Loucy (cell line): ENCODE measurements around the gene MARCO.

ENCODE experiments used
- H2AFZ ChIP-seq: fragments of 200-600 bp; sonication (generic); 2 replicates; pipeline ENCODE4 v1.6.0; 2016; ENCODE audit warnings: antibody characterized with exemption, mild to moderate bottlenecking, low read length, moderate library complexity
- H3F3A ChIP-seq: fragments of 200-600 bp; 2 replicates; pipeline ENCODE4 v1.6.0; 2016; ENCODE audit warnings: antibody characterized with exemption, low read depth, mild to moderate bottlenecking
- H3K27me3 ChIP-seq: fragments of 200-600 bp; sonication (generic); 2 replicates; pipeline ENCODE4 v1.6.1; 2014; ENCODE audit warnings: low read length, mild to moderate bottlenecking; ENCODE audit not compliant: insufficient read depth, poor library complexity, severe bottlenecking
- H3K36me3 ChIP-seq: fragments of 200-600 bp; sonication (generic); 2 replicates; pipeline ENCODE4 v1.6.1; 2016; ENCODE audit warnings: low read length; ENCODE audit not compliant: insufficient read depth
- H3K4me1 ChIP-seq: fragments of 200-600 bp; sonication (generic); 2 replicates; pipeline ENCODE4 v1.5.1; 2014; ENCODE audit warnings: low read length, mild to moderate bottlenecking; ENCODE audit not compliant: insufficient read depth, poor library complexity, severe bottlenecking
- H3K4me2 ChIP-seq: fragments of 200-600 bp; sonication (generic); 2 replicates; pipeline ENCODE4 v1.6.0; 2014; ENCODE audit warnings: antibody characterized with exemption, low read length, low read depth, mild to moderate bottlenecking; ENCODE audit not compliant: poor library complexity, severe bottlenecking
- H3K4me3 ChIP-seq: fragments of 200-600 bp; sonication (generic); 2 replicates; pipeline ENCODE4 v1.5.1; 2014; ENCODE audit warnings: low read length, mild to moderate bottlenecking, mixed read lengths; ENCODE audit not compliant: poor library complexity, severe bottlenecking
- H3K79me2 ChIP-seq: fragments of 200-600 bp; sonication (generic); 2 replicates; pipeline ENCODE4 v1.6.1; 2014; ENCODE audit warnings: low read length; ENCODE audit not compliant: insufficient read depth
- H3K9ac ChIP-seq: fragments of 200-600 bp; sonication (generic); 2 replicates; pipeline ENCODE4 v1.6.0; 2014; ENCODE audit warnings: mild to moderate bottlenecking, low read depth, low read length, moderate library complexity; ENCODE audit not compliant: poor library complexity, severe bottlenecking
- H3K9me2 ChIP-seq: fragments of 200-600 bp; sonication (generic); replicated peaks from 2 replicates; pipeline ENCODE4 v1.6.1; 2016; ENCODE audit warnings: low read depth, low read length, mixed read lengths
- H3K9me3 ChIP-seq: fragments of 200-600 bp; sonication (generic); 2 replicates; pipeline ENCODE4 v1.6.1; 2014; ENCODE audit warnings: mild to moderate bottlenecking, antibody characterized with exemption, low read length, low read depth; ENCODE audit not compliant: insufficient read depth
- H4K20me1 ChIP-seq: fragments of 200-600 bp; sonication (generic); 2 replicates; pipeline ENCODE4 v1.6.0; 2014; ENCODE audit warnings: antibody characterized with exemption, low read length, mild to moderate bottlenecking; ENCODE audit not compliant: insufficient read depth, poor library complexity, severe bottlenecking
- EZH2phosphoT487 ChIP-seq: fragments of 200-600 bp; IDR thresholded peaks from 2 replicates; pipeline ENCODE4 v1.6.1; 2018; ENCODE audit warnings: antibody characterized with exemption, mild to moderate bottlenecking, moderate library complexity, borderline replicate concordance
- TF ChIP-seq, protein P1 (sequence below): fragments of 200-600 bp; sonication (generic); conservative IDR thresholded peaks from 2 replicates; pipeline ENCODE4 v1.5.1; 2014; ENCODE audit warnings: mild to moderate bottlenecking, antibody characterized with exemption, low read length

Gene MARCO

DNA sequence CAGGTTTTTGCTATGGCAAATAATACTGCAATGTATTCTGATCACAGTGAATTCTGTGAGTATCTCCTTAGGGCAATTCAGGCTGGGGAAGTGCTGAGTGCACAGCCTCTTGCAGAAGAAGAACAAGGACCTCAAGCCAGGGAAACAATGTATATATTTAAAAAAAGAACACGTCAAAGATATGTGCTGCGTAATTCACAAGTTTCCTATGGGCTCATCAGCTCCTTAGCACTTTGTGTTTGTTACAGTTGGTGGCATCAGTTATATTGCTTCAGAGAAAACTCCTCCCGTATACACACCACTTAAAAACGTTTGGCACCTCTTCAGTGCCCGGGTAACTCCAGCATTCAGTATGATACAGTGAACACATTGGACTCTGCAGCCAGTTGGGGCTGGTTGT lies 16.5 kb upstream of the MARCO start:
- Histone ChIP-seq H3K4me3 (no peak overlapping the region), H2AFZ (no peak overlapping the region), H3K36me3 (no peaks in the 10 kb centered on the region), H4K20me1 (no peaks in the 10 kb centered on the region), H3F3A (no peaks in the 10 kb centered on the region), H3K4me2 (no peak overlapping the region), H3K79me2 (no peaks in the 10 kb centered on the region), H3K27me3 (no peaks in the 10 kb centered on the region), H3K9me3 (no peaks in the 10 kb centered on the region), H3K9me2 (no peaks in the 10 kb centered on the region), H3K4me1 (no peaks in the 10 kb centered on the region), H3K9ac (no peak overlapping the region)
- no peak for TF ChIP-seq EZH2phosphoT487
- TF ChIP-seq, protein P1, sequence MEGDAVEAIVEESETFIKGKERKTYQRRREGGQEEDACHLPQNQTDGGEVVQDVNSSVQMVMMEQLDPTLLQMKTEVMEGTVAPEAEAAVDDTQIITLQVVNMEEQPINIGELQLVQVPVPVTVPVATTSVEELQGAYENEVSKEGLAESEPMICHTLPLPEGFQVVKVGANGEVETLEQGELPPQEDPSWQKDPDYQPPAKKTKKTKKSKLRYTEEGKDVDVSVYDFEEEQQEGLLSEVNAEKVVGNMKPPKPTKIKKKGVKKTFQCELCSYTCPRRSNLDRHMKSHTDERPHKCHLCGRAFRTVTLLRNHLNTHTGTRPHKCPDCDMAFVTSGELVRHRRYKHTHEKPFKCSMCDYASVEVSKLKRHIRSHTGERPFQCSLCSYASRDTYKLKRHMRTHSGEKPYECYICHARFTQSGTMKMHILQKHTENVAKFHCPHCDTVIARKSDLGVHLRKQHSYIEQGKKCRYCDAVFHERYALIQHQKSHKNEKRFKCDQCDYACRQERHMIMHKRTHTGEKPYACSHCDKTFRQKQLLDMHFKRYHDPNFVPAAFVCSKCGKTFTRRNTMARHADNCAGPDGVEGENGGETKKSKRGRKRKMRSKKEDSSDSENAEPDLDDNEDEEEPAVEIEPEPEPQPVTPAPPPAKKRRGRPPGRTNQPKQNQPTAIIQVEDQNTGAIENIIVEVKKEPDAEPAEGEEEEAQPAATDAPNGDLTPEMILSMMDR, result no peak

DNA sequence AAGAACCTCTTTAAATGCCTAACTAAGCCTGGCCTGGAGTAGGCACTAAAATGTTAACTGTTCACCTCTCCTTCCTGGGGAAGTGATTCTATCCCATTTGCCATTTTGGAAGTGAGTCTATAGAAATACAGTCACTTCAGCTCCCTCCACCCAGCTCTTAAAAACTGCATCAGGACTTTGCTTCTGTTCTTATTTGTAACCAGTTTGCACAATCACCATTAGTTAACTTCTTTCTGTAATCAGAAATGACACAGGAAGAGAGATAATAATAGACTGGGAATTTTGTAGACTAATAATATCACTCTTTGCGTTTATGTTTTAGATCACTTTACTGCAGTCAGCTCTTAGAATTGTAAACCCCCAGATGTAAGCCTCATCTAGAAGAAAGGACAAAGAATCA lies 16.0 kb upstream of the MARCO start:
- Histone ChIP-seq H3K36me3 (no peaks in the 10 kb centered on the region), H4K20me1 (no peaks in the 10 kb centered on the region), H3F3A (no peaks in the 10 kb centered on the region), H3K4me2 (no peak overlapping the region), H2AFZ (no peak overlapping the region), H3K4me1 (no peaks in the 10 kb centered on the region), H3K79me2 (no peaks in the 10 kb centered on the region), H3K9me2 (no peaks in the 10 kb centered on the region), H3K9me3 (no peaks in the 10 kb centered on the region), H3K4me3 (no peak overlapping the region), H3K9ac (no peak overlapping the region), H3K27me3 (no peaks in the 10 kb centered on the region)
- TF ChIP-seq EZH2phosphoT487, result no peak
- TF ChIP-seq, protein P1, result no peak

DNA sequence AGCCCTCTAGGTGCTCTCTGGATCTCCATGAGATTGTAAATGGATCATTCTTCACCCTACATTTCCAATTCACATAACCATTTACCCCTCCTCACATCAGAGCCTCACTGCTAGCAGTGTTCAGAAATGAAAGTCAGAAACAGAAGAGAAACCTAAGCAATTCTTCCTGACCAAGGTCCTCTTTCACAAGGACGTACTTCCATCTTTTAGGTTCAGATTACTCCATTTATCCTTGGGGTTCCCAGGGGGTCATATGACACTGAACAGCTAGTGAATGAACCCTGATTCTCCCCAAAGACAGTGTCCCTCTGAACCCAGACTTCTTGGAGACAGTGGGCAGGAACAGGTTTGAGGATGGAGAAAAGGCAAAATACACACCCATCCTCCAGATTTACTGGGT lies 12.9 kb upstream of the MARCO start:
- TF ChIP-seq, protein P1, result no peak
- TF ChIP-seq EZH2phosphoT487, result no peak
- Histone ChIP-seq H4K20me1 (no peaks in the 10 kb centered on the region), H3K9me2 (no peaks in the 10 kb centered on the region), H3K79me2 (no peaks in the 10 kb centered on the region), H3K9ac (no peak overlapping the region), H3F3A (no peaks in the 10 kb centered on the region), H3K4me3 (no peak overlapping the region), H3K27me3 (no peaks in the 10 kb centered on the region), H3K4me1 (no peaks in the 10 kb centered on the region), H2AFZ (no peak overlapping the region), H3K9me3 (0 out of 2 replicates have a peak, but pooled peaks cover 4% of the 10 kb centered on the region), H3K36me3 (no peaks in the 10 kb centered on the region), H3K4me2 (no peak overlapping the region)
